NCI-H2029 treated with DMSO at 0.1 percent for 48 hours (cell line): ENCODE data around the gene OR2T2.
"Not testable (repeated sequence)": the region's sequence is repeated elsewhere in the genome, so short reads cannot be mapped to it uniquely, and the experiment has no call there.

Experiments
- DNase-seq: peaks from one replicate; lab custom pipeline; 2025; lab: John Stamatoyannopoulos, UW

The OR2T2 gene

DNA sequence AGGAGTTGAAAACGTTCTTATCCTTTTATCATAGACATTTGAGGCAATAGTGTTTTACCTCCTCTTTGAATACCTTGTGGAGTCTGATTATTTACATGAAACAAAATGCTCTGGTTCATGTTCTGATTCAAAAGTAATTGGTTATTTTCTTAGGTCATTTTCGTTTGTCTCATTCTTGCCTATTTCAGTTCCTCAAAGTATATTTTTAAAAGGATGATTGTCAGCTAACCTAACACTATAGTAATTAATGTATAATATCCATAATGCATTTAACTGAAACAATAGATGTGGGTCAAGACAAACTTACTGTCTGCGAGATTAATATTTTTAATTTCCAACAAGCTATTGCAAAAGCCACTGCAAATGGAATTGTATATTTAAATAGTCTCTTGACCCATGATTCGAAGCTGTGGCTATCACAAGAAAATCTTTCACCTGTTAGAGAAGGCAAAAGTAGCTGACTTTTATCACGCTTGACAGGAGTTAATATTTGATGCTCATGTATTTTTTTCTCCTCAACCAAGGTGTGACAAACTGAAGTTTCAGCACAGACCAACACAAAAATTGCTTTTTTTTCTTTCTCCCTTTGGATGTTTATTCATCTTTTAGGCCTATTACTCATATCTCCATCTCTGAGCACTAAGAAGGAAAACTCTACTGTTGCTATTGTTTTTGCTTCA is 5.2 kb downstream of the OR2T2 start:
- DNase-seq = not testable (repeated sequence)

DNA sequence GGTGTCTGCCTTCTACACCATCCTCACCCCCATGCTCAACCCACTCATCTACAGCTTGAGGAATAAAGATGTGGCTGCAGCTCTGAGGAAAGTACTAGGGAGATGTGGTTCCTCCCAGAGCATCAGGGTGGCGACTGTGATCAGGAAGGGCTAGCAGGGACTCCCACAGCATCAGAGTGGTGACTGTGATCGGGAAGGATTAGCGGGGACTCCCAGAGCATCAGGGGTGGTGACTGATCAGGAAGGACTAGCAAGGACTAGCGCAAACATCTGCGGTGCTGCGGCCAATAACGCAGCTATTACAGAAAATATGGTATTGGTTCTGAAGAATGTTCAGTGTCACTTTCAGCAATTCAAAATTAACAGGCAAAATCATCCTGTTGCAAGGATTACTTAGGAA is 8.2 kb downstream of the OR2T2 start:
- not testable (repeated sequence) for DNase-seq

DNA sequence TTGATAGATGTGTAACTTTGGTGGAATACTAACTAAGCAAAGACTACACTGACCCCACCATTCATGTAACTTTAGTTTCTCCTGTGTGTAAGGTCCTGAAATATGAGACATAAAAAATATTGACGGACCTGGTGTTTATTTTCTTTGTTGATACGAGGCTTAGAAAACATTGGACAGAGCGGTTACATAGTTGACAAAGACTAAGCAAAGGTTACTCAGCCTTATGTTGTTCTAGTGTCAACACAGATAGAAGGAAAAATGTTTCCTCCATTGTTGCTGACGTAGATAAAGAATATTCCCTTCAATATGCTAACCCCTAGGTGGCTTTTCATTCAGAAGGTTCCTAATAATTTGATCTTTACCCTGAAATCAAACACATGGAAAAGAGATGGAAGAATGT is 9.6 kb downstream of the OR2T2 start:
- not testable (repeated sequence) for DNase-seq

DNA sequence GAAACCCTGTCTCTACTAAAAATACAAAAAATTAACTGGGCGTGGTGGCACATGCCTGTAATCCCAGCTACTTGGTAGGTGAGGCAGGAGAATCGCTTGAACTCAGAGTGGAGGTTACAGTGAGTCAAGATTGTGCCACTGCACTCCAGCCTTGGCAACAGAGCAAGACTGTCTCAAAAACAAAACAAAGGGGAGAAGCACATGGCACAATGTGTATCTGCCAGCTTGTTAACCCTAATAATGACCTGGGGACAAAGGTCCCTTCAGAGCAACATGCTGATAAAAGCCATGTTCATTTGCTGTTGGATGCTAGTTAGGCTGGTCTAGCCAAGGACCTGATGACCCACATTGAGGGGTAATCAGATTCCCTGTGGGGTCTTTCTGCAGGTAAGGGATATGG is 11.2 kb downstream of the OR2T2 start:
- DNase-seq = not testable (repeated sequence)

DNA sequence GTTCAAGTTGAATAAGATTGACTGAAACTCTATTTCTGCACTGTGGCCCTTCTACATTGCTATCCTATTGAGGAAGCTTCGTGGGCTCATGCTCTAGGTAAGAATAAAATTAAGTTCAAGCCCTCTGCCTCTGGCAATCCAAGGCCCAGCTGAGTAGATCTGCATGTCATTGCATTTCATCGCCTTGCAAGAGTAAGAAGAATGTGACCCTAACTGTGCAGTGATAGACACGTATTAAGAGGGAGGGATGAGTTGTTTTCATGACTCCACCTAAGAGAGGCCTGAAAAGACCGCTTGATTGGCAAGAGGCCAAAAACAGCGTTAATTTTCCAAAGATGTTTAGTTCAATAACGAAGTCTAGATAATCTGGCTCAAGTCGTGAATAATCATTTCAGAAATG is 13.7 kb downstream of the OR2T2 start:
- DNase-seq = not testable (repeated sequence)

DNA sequence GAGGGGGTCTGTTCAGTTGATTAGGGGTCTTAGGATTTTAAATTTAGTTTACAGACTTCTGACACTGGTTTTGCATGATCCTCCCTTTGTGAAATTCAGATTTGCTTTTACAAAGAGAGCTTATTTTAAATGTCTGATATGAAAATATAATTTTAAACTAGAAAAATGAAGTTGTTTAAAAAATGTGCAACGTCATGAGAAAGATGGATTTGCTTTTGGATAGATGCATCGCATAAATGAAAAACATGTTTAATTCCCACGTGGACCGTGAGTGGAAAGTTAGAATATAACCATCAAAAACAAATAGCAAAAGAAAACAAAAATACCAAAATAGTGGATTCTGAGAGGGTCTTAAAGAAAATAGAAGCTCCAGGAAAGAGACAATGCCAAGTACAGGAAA is 25.7 kb downstream of the OR2T2 start:
- DNase-seq = no peak

DNA sequence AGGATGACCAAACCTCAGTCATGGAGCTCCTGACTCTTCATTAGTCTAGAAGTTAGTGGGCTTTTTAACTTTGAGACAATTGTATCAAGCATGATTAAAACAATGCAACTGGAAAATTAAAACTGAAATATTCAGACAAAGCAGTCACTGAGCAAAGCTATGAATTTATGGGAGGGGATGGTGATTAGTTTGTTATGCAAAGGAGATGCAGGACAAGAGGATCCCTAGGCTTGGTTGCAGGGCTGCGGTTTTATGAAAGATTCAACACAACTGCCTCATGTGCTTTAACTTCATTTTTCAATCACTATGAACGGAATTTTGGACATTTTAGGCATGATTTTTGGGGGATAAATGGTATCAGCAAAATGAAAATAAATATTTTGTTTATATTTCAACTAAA is 26.7 kb downstream of the OR2T2 start:
- not testable (repeated sequence) for DNase-seq

DNA sequence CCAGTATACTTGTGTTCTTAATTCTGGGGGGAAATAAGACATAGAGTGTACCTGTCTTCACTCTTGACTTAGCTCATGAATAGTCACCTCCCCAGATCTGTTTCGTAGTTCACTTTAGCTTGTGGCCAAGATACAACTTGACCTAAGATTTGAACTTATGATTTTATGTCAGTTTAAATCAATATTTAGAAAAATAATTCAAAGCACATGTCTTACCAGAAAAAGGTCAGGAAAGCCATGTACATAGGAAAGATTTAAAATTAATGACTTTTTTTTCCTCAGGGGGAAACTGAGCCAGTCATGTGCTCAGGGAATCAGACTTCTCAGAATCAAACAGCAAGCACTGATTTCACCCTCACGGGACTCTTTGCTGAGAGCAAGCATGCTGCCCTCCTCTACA is 27.6 kb downstream of the OR2T2 start, which contains the start of gene OR2T3:
Gene OR2T3, plus strand, starts transcription at position 301 of the 400 bp plus-strand sequence. Its CDS starts 0 bp downstream, at position 301.
- DNase-seq = not testable (repeated sequence)

DNA sequence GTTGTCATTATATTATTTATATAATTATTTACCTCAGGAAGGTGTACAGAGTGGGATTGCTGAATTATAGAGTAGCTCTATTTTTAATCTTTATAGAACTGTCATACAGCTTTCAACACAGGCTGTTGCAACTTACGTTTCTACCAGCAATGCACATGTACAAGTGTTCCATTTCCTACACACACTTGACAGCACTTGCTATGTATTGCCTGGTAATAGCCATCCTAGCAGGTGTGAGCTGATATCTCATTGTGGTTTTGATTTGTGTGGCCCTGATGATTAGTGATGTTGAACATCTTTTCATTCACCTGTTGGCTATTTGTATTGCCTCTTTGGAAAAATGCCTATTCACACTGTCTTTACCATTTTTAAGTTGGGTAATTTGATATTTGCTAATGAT is 30.2 kb downstream of the OR2T2 start:
- not testable (repeated sequence) for DNase-seq

DNA sequence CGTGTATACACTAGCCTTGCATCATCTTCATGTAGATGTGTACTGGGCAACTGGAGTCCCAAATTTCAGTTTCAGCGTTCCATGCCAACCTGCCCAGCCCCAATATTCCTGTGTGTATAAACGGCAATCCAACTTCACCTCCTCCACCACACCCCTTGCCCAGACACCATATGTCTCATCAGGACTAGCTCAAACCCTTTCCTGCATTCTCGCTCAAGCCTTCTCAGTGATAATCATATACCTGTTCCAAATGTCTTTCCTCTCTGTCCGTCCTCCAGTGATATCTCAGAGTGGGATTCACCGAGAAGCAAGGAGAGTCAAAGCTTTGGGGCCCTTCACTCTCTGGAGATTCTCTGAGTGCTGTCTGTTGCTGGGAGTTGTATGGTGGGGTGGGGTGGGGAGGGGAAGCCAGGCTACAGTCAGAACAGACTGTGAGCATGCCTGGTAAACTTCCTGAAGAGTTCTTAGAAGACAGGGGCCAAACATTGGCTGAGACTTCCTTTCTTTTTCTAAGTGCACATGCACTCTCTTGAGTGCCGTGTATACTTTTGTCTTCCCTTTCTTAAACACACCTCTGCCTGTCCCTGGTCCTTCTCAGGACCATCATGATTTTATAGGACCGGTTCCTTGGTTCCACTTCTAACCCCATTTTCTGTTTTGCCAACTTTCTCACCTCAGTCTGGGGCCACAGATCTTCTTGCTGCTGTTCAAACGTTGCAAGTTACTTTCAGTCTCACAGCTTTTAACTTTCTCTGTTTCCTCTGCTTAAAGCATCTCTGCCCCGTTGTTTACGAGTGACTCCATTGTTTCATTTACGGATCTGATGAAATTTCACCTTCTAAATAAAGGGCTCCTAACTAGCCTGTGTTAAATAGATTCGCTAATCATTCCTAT is 36.5 kb downstream of the OR2T2 start:
- DNase-seq = not testable (repeated sequence)

DNA sequence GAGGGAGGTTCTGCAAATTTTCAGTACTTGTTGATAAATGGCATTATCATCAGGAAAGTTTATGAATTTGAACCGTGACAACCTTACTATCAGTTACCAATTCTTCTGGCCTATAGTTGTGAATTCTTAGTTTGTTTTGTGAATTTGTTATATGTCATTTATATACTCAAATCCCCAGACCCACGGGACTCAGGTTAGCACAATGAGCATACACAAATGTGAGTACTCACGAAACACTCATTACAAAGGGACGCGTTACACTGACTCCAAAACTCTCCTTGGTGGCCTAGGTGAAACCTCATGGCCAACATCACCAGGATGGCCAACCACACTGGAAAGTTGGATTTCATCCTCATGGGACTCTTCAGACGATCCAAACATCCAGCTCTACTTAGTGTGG is 42.9 kb downstream of the OR2T2 start, which contains the start of gene OR2T5:
Gene OR2T5, plus strand, starts transcription at position 301 of the 400 bp plus-strand sequence. Its CDS starts 0 bp downstream, at position 301.
- not testable (repeated sequence) for DNase-seq

DNA sequence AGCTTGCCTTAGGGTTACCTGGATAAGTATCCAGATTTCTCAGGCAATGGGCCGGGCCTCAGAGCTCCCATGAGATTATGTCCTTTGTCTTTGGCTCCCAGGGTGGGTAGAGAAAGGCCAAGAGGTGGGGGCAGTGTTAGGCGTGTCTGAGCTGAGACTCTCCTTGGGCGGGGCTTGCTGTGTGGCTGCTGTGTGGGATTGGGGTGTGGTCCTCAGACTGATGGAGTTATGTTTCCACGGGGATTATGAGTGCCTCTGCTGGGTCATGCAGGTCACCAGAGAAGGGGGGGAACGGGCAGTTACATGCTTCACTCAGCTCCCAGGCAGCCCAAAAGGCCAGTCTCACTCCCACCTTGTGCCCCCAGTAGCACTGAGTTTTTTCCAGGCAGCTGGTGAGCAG is 51.2 kb downstream of the OR2T2 start:
- not testable (repeated sequence) for DNase-seq

DNA sequence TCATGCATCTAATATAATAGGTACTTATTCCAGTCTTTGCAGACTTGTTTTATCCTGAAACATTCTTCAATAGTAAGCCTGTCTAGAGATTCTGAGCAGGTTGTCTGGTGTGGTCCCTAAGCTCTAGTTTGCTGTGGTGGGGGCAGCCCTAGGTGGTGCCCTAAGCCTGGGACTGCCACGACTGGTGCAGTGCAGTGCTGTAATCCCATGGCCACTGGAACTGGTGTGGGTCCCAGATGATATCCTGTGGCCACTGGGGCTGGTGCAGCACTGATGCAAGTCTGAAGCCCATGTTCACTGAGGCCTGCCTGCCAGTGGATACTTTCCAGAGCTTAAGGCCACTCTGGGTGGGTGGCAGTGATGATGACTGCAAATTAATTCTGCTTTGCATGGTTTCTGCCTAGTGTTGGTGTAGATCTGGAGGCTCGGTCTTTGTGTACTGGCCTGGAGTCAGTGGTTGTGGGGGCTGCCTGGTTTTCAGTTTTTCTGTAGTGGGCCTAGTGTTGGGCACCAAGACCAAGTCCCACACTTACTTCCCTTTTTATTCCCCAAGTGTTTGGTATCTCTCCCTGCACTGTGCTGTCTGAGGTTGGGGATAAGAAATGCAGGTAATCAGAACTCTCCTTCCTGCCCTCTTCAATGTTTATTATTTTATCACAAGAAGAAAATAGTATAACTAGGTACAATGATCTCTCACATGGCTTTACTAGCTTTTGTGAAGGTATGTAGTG is 55.0 kb downstream of the OR2T2 start:
- not testable (repeated sequence) for DNase-seq
